ENCODE results near the gene ERO1B.

ERO1B gene

DNA sequence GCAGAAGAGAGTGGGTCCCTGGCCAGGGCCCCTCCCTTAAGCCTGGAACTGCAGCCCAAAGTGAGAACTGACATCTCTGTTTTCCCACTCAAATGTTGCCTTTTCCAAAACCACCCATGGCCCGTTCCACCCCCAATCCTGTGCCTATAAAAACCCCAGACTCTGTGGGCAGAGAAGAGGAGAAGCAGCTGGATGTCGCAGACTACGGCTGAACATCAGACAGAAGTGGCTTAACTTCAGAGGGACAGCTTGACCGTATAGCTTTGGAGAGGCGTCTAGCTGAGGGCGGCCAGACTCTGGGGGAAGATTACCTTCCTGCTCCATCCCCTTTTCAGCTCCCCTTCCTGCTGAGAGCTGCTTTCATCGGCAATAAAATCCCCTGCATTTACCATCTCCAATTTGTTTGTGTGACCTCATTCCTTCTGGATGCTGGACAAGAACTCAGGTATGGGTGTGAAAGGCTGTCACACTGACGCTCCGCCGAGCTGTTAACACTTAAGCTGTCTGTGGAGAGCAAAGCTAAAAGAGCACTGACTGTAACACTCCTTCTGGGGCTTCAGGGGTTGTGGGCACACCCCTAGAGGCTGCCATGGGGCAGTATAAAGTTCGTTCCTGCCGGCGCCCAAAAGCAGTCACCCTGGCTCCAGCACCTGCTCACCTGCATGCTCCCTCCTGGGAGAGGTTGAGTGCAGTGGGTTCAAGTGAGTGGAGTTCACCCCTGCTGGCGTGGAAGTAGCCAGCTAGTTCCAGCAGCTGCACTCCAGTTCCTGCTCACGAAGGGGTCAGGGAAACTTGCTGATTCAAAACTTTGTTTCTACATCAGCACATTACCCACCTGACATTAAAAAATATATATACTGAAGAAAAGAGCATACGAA is 19.6 kb upstream of the ERO1B start:
- DNase-seq (ENCODE audit: low read depth, low spot score), result no peak

DNA sequence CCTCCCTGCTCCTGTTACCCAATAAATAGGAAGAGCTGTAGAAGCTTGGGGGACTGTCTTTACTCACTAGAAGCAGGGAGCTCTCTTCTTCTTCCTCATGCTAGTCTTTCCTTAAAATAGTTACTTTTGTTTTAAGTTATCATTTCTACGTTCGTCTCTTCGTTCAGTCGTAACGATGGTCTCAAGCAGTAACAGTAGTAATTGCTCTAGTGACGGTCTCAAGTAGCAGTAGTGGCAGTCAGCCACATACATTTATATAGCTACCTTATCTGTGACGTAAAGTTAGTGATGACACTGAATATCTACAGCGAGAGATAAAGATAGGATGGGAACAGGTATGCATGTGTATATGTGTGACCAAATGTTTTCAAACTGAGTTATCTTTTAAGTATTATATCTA is 15.4 kb upstream of the ERO1B start:
- DNase-seq (ENCODE audit: low read depth, low spot score), result no peak

DNA sequence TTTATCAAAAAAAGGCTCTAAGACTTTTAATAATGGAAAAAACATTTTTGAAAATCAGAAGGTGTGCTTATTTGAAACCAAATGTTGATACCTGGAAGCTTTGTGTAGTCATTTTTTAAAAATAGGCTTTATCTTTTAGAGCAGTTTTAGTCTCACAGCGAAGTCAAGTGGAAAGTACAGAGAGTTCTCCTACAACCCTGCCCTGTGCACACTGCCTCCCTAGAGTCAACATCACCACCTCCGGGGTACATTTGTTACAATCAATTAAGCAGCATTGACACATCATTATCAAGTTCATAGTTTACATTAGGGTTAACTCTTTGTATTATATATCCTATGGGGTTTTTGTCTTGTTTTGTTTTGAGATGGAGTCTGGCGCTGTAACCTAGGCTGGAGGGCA is 10.7 kb upstream of the ERO1B start:
- no peak for DNase-seq (ENCODE audit: low read depth, low spot score)

DNA sequence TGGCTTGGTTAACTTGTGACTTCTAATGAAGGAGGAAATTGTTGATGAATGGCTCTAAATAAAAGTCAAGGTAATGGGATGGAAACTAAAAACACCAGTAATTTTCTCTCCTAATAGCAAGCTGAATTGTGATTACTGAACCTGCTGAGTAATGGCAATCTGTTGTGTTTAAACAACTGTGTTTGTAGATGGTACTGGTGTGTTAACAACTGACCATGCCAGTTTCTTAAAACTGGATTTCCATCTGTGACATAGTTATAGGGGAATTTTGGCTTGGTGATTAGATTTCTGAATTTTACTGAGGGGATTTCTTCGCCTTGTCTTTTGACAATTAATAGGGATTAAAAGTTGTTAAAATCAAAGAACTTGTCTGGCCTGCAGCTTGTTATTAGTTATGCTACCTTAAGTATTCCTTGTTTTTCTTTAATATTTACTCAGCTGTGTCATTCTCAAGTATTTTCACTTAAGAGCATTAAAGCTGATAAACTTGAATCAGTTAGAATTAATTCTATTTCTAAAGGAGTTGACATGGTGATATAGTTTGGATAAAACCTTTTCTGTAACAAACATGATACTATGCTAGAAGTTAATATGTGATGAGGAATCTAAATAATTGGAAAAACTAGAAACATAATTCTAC is 7.9 kb upstream of the ERO1B start:
- DNase-seq (ENCODE audit: low read depth, low spot score), result no peak

DNA sequence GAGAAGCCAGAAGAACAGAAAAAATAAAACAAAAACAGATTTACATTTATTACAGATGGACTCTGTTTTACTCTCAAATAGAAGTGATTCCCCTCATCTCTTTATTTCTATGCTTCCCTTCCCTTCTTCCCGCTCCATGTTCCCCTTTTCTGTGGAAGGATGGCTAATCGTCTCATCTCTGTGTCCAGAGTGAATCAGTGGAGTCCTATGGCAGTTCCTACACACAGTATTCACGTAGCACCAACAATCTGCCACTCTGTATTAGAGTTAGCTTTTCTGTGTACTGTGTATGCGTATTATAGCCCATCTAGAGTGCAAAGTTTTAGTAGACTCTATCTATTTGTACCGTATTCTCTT is 6.8 kb upstream of the ERO1B start:
- no peak for DNase-seq (ENCODE audit: low read depth, low spot score)

DNA sequence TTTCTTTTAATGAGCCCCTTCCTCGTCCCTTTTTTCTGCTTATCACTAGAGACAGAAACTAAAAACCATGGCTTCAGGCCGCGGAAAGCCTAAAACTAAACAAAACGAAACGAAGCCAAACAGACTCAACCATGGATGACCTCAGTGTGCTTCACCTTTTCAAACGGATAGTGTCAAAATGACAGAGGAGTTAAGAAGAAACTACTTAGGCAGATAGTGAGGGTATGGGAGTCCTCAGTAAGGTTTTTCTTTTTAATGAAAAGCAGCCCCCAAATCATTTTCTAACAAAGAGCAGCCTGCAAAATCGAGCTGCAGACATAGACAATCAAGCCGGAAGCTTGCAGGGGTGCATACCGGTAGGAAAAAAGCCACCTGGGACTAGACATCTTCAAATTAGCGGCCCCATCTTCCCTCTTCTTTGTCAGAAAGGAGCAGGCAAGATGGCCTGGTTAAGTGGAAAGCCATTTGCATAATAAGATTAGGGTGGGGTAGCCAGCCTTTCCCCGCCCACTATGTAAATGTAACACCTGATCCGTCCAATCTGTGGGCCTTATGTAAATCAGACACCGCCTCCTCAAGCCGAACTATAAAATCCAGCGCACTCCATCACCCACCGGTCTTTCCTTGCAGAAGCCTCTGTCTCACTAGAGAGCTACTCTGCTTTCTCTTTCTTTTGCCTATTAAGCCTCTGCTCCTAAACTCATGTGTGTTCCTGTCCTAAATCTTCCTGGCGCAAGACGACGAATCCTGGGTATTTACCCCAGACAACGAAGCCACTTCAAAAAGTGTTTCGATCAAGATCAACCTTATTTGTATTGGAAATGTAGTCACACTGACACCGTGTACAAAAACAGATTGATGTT is 6.2 kb upstream of the ERO1B start:
- no peak for DNase-seq (ENCODE audit: low read depth, low spot score)

DNA sequence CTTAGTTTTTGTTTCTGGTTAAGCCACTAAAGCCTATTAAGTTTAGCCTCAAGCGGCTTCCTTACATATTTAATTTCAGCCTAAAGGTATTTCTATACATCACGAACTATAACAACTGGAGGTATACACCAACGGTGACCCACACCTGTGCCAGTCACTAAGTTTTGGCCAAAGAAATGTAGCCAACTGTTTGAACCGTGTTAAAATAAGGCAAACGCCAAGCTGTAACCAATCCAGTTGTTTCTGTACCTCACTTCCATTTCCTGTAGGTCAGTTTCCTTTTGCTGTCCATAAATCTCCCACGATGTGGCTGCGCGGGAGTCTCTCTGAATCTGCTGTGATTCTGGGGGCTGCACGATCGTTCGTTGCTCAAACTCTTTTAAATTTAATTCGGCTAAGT is 5.6 kb upstream of the ERO1B start:
- DNase-seq (ENCODE audit: low read depth, low spot score), result no peak

DNA sequence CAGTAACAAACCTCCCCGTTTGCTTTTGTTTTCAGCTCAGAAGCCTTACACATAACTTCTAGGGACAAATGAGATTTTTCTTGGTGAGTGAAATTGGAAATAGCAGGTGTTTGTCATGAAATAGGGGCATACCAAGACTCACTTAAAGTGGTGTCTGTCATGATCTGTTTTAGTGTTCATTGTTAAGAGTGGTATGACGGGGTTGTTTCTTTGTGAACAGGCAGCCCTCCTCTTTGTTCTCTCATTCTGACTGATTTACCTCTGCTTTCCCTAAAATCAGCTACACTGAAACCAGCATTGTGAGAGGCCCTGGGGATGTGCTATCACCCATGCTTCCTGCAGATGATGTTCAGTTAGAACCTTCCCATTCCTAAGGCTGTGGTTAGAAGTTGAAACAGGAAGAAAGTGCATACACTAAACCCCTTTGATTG is 2.5 kb upstream of the ERO1B start:
- no peak for DNase-seq (ENCODE audit: low read depth, low spot score)

DNA sequence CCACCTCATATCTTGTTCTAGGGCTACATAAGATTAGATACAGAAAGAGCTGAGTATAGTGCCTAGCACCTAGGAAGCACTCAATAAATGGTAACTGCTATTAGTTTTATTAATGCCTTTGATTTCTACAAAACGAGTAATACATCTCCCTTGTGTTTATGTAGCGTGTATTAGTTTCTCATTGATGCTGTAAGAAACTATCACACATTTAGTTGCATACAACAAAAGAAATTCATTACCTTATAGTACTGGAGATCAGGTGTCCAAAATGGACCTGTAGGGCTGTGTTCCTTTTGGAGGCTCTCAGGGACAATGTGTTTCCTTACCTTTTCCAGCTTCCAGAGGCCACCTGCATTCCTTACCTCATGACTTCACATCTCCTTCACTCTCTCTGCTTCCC is 961 bp upstream of the ERO1B start:
- DNase-seq (ENCODE audit: low read depth, low spot score), result no peak

DNA sequence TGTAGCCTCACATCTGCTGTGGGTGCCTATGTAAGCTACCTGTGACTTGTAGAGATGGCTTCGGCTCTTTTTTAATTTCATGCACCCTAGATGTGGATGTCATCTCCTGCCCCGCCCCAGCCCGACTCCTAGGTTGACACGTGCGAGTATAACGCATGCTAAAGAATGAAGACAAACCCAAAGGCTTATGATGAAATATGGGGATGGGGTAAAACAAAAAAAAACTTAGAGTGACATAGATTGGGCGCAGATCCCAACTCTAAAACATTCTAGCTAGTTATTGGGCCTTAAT is 613 bp upstream of the ERO1B start:
- no peak for DNase-seq (ENCODE audit: low read depth, low spot score)

DNA sequence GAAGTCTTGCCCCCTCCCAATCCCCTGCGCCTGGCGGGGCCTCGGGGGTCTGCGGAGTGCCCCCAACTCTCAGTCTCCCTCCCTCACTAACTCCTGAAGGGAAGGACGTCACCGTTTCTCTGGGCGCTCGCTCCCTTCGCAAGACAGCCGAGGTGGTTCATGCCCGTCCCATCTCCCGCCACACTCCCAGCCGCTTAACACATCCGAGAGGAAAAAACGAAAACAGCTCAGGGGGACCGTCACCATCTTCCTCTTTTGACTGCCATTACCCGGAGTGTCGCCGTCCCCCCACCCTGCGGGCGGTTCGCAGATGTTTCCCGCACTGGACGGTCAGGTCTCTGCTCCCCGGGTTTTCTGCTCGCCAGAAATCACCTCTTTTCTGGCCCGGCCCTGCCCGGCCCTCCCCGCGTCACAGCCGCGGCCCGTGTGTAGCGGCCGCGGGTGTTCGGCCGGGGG is 532 bp downstream of the ERO1B start:
- no peak for DNase-seq (ENCODE audit: low read depth, low spot score)

DNA sequence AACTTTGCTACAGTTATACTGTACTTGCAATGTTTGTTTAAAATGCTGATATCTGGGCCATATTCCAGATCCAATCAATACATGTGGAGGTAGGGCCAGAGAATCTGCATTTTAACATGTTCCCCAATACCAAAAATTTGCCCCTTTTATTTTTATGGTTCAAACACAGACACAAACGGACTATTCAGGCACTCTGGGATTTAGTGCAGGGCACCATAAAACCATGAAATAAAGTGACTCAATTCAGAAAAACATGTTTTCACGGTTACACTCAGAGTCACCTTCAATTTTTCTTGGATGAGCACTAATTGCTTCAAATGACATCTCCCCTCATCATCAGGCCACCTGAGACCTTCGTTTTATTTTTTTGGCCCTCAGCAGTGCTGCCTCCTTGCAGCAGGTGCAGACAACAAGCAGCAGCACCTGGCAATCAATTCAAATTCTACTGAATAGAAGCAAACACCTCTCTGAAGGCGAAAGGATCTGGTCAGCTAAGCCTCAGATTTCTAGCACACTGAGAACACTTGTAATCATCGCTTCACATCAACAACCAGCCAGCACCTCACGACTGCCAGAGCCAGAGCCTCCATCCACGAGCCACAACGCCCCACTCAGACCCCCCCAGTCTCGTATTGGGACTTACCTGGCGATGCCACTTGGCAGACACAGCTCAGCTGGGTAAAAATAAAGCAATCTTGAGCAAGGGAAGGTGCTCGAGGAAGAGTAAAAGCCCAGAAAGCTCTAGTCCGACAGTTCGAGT is 1.1 kb downstream of the ERO1B start:
- DNase-seq (ENCODE audit: low read depth, low spot score), result no peak

DNA sequence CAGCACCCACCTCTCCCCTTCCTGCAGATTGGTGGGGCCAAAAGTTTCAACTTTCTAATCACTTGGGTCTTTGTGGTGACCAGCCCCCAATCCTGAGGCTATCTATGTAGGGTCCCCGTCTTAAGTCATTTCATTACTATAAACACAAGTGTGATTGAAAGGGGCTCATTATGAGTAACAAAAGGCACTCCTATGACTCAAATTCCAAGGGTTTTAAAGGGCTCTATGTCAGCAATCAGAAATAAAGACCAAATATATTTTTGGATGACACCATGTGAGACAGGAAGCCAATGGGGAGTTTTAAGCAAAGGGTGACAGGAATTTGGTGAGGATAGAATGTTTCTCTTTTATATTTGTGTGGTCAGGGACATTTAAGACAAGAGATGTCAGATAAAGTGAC is 6.2 kb downstream of the ERO1B start:
- no peak for DNase-seq (ENCODE audit: low read depth, low spot score)

DNA sequence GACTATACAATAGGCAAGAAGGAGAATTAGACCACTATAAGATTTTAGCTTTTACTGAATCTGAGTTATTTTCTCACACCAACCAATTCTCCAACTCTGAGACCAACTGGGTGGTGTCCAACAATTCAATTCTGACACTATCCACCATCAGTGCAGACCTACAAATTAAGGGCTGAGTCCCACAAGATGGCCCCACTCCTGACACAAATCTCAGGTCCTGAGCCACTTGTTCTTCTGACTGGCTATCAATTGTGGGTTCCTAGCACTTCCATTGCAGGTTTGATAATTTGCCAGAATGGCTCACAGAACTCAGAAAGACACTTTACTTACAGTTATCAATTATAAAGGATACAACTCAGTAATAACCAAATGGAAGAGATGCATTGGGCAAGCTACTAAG is 6.7 kb downstream of the ERO1B start:
- DNase-seq (ENCODE audit: low read depth, low spot score), result no peak

DNA sequence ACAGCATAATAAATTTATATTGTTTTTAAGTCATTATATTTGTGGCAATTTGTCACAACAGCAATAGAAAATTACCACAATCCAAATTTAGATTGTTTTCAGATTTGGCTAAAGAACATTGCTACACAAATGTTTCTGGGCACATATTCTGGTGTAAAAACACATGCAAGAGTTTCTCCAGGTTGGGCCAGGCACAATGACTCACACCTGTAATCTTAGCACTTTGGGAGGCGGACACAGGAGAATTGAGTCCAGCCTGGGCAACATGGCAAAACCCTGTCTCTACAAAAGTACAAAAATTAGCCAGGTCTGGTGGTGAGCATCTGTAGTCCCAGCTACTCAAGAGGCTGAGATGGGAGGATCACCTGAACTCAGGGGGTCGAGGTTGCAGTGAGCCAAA is 8.4 kb downstream of the ERO1B start:
- DNase-seq (ENCODE audit: low read depth, low spot score), result no peak

DNA sequence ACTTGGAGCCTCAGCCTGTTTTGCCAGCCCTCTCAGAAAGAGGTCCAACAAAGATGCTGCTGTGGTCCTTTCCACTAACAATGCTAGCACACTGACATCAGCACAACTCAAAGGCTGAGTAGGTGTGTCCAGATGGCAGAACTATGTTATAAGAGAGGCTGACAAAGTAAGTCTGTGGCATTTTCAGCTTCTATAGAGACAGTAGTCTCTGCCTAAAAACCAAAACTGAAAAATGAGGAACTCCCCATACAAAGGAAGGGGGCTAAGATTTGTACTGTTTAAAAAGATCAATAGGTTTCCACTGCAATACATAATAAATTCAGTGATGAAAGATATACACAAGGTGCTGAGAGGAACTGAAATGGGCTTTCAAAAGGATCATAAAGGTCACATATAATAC is 12.3 kb downstream of the ERO1B start:
- DNase-seq (ENCODE audit: low read depth, low spot score), result no peak

DNA sequence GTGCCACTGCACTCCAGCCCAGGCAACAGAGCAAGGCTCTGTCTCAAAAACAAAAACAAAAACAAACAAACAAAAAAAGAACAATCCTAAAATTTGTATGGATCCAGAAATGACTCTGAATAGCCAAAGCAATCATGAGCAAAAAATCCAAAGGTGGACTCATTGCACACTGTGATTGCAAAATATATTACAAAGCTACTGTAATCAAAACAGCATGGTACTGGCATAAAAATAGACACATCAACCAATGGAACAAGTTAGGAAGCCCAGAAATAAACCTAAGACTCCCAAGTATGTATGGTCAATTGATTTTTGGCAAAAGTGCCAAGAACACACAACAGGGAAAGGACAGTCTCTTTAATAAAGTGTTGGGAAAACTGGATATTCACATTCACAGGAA is 19.9 kb downstream of the ERO1B start:
- DNase-seq (ENCODE audit: low read depth, low spot score), result no peak

DNA sequence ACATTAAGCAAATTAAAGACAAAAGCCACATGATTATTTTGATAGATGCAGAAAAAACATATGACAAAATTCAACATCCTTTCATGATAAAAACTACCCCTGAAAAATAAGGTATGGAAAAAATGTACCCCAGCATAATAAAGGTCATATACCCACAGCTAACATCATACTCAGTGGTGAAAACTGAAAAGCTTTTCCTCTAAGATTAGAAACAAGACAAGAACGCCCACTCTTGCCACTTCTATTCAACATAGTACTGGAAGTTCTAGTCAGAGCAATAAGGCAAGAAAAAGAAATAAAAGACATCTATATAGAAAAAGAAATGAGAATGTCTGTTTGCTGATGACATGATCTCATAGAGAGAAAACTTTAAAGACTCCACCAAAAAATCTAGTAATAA is 20.7 kb downstream of the ERO1B start:
- DNase-seq (ENCODE audit: low read depth, low spot score), result no peak

DNA sequence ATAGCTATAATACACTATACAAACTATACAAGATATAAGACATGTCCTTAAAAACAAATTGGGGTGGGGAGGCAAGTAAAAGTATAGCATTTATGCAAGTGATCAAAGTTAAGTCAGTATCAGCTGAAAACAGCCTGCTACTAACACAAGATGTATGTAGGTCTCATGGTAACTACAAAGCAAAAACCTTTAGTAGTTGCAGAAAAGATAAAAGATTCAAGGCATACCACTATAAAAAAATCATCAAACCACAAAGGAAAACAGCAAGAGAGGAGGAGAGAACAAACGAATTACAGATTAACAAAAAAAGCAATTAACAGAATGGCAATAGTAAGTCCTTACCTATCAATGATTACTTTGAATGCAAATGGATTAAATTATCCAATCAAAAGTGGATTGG is 22.7 kb downstream of the ERO1B start:
- DNase-seq (ENCODE audit: low read depth, low spot score), result no peak

DNA sequence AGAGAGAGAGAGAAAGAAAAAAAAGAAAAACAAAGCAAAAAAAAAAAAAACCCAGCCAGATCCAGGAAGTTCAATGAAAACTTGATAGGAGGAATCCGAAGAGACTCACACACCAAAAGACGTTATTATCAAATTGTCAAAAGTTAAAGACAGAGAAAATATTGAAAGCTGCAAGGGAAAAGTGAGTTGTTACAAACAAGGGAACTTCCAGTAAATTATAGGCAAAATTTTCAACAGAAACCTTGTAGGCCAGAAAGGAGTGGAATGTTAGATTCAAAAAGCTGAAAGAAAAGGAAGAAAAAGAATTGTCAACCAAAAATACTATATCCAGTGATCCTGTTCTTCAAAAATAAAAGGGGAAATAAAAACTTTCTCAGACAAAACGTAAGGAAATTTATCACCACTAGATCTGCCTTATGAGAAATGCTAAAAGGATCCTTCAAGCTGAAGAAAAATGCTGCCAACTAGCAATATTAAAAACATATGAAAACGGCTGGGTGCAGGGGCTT is 23.6 kb downstream of the ERO1B start:
- no peak for DNase-seq (ENCODE audit: low read depth, low spot score)

DNA sequence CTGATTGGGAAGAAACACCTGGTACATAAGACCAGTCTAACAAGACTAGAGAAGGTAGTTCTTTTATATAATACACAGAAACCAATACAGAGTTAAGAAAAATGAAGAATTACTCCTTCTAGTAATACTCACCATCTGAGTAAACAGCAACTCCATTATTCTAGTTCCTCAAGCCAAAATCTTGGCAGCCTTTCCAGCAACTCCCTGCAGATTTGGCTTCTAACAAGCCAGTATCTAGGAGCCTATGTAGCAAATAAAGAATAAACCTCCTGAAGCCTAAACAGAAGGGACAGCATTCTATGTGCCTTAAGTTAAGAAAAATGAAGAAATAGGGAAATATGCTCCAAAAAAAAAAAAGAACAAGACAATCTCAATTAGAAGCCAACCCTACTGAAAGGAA is 24.5 kb downstream of the ERO1B start:
- no peak for DNase-seq (ENCODE audit: low read depth, low spot score)
